HG03280 (cell line): ENCODE results near the gene SH2D3C.

Experiments
- ATAC-seq: cut with Tn5 transposase; IDR thresholded peaks from one replicate; pipeline ENCODE4 v1.9.1; 2021; ENCODE audit warnings: mild to moderate bottlenecking, moderate library complexity; ENCODE audit not compliant: unreplicated experiment

Gene SH2D3C

GRCh38 chr9:127722055-127722745 is 56.3 kb downstream of the SH2D3C start:
- ATAC-seq: no peak

- no peak for ATAC-seq
Measured at GRCh38 chr9:127721391-127721821, 57.1 kb downstream of the SH2D3C start.

GRCh38 chr9:127720865-127721227 is 57.6 kb downstream of the SH2D3C start:
- no peak for ATAC-seq

GRCh38 chr9:127720031-127720864 is 58.2 kb downstream of the SH2D3C start:
- no peak for ATAC-seq

- ATAC-seq: no peak
Measured at GRCh38 chr9:127717766-127718165, 60.7 kb downstream of the SH2D3C start.

GRCh38 chr9:127716412-127716811 is 62.1 kb downstream of the SH2D3C start:
- ATAC-seq: no peak

GRCh38 chr9:127715470-127716337 is 62.8 kb downstream of the SH2D3C start, which contains the start of the genes PTRH1 and TTC16:
Gene PTRH1 (minus strand): TSS chr9:127715663. CDS start chr9:127715639, 24 bp downstream.
Gene TTC16 (plus strand): TSS chr9:127716079. CDS start chr9:127716146, 67 bp downstream.
- ATAC-seq: peak; percentile 94

- peak; percentile 5 for ATAC-seq
Measured at GRCh38 chr9:127714951-127715469, 63.5 kb downstream of the SH2D3C start.

- no peak for ATAC-seq
Measured at GRCh38 chr9:127714020-127714750, 64.3 kb downstream of the SH2D3C start.

GRCh38 chr9:127712867-127713266 is 65.6 kb downstream of the SH2D3C start:
- ATAC-seq: no peak

GRCh38 chr9:127712371-127712770 is 66.1 kb downstream of the SH2D3C start:
- no peak for ATAC-seq

GRCh38 chr9:127711831-127712274 is 66.6 kb downstream of the SH2D3C start:
- no peak for ATAC-seq

GRCh38 chr9:127711226-127711701 is 67.2 kb downstream of the SH2D3C start:
- no peak for ATAC-seq

- no peak for ATAC-seq
Measured at GRCh38 chr9:127710204-127710783, 68.2 kb downstream of the SH2D3C start.

GRCh38 chr9:127708952-127709587 is 69.4 kb downstream of the SH2D3C start:
- no peak for ATAC-seq

GRCh38 chr9:127707766-127708165 is 70.7 kb downstream of the SH2D3C start:
- peak; percentile 59 for ATAC-seq

GRCh38 chr9:127706836-127707241 is 71.6 kb downstream of the SH2D3C start, which contains the start of gene CFAP157:
Gene CFAP157 (plus strand): TSS chr9:127706988. CDS start chr9:127707032, 44 bp downstream.
- no peak for ATAC-seq

- no peak for ATAC-seq
Measured at GRCh38 chr9:127705577-127706379, 72.7 kb downstream of the SH2D3C start.
